Mesothelial cell of epicardium (in vitro differentiated cells): ENCODE results near the gene ZBTB48. TPM values are rescaled to one million over a fixed set of nuclear protein-coding genes. Genes with fewer than 3 reads are reported as not detected.

Experiments used
- DNase-seq, 2 experiments: peaks; one replicate each; pipeline ENCODE4 v3.0.0; 2021; ENCODE audit warnings: low spot score in 2 of 2; ENCODE audit not compliant: unreplicated experiment in 2 of 2
- H3K27ac Mint-ChIP-seq: 2 replicates; pipeline ENCODE4 v1.8.0; 2021; ENCODE audit warnings: mixed read lengths
- H3K27me3 Mint-ChIP-seq: 2 replicates; pipeline ENCODE4 v1.8.0; 2021; ENCODE audit warnings: low read depth, mixed read lengths
- H3K36me3 Mint-ChIP-seq: 2 replicates; pipeline ENCODE4 v1.8.0; 2021; ENCODE audit warnings: mixed read lengths
- H3K4me1 Mint-ChIP-seq: 2 replicates; pipeline ENCODE4 v1.8.0; 2021; ENCODE audit warnings: mixed read lengths
- H3K4me3 Mint-ChIP-seq: 2 replicates; pipeline ENCODE4 v1.8.0; 2021; ENCODE audit warnings: mild to moderate bottlenecking, moderate library complexity, mixed read lengths
- H3K9me3 Mint-ChIP-seq: 2 replicates; pipeline ENCODE4 v1.8.0; 2021; ENCODE audit warnings: mixed read lengths
- CTCF ChIP-seq: fragments of 200-600 bp; sonication (generic); IDR thresholded peaks from one replicate; pipeline ENCODE4 v1.5.0; 2021; ENCODE audit warnings: antibody characterized with exemption; ENCODE audit not compliant: unreplicated experiment
- total RNA-seq: library from RNA; stranded (reverse); gene quantifications from 3 replicates; pipeline ENCODE4 v1.2.1, GENCODE V29; 2021

Gene ZBTB48
- total RNA-seq, 1 donor from 2014 or later = 33.6 TPM

GRCh38 chr1:6627031-6627430 is 47.2 kb downstream of the ZBTB48 start:
- TF ChIP-seq CTCF = no peak
- peaks cover 30% of the 10 kb centered on the region for H3K4me1 Mint-ChIP-seq
- H3K36me3 Mint-ChIP-seq = peaks cover 31% of the 10 kb centered on the region
- no peak for DNase-seq
- no peaks in the 10 kb centered on the region for H3K9me3 Mint-ChIP-seq
- H3K27me3 Mint-ChIP-seq = no peaks in the 10 kb centered on the region
- H3K4me3 Mint-ChIP-seq = peak overlapping the region; percentile 81
- H3K27ac Mint-ChIP-seq = no peak overlapping the region

GRCh38 chr1:6627841-6628545 is 48.2 kb downstream of the ZBTB48 start:
- Mint-ChIP-seq H3K4me1 (peaks cover 22% of the 10 kb centered on the region), H3K36me3 (peaks cover 27% of the 10 kb centered on the region), H3K27ac (no peak overlapping the region), H3K4me3 (peak overlapping the region; percentile 81), H3K27me3 (no peaks in the 10 kb centered on the region), H3K9me3 (no peaks in the 10 kb centered on the region)
- no peak for DNase-seq
- TF ChIP-seq CTCF = no peak

GRCh38 chr1:6628971-6629479 is 49.2 kb downstream of the ZBTB48 start:
- Mint-ChIP-seq H3K9me3 (no peaks in the 10 kb centered on the region), H3K4me3 (no peak overlapping the region), H3K4me1 (peaks cover 15% of the 10 kb centered on the region), H3K36me3 (peaks cover 21% of the 10 kb centered on the region), H3K27me3 (no peaks in the 10 kb centered on the region), H3K27ac (no peak overlapping the region)
- DNase-seq = no peak
- TF ChIP-seq CTCF = no peak

GRCh38 chr1:6630027-6630426 is 50.2 kb downstream of the ZBTB48 start:
- Mint-ChIP-seq H3K4me1 (peaks cover 12% of the 10 kb centered on the region), H3K9me3 (no peaks in the 10 kb centered on the region), H3K4me3 (no peak overlapping the region), H3K27ac (no peak overlapping the region), H3K36me3 (peaks cover 21% of the 10 kb centered on the region), H3K27me3 (no peaks in the 10 kb centered on the region)
- DNase-seq = no peak
- no peak for TF ChIP-seq CTCF

GRCh38 chr1:6631058-6631457 is 51.3 kb downstream of the ZBTB48 start:
- TF ChIP-seq CTCF = no peak
- H3K27ac Mint-ChIP-seq = no peak overlapping the region
- H3K27me3 Mint-ChIP-seq = no peaks in the 10 kb centered on the region
- H3K4me3 Mint-ChIP-seq = no peak overlapping the region
- peaks cover 11% of the 10 kb centered on the region for H3K4me1 Mint-ChIP-seq
- DNase-seq = no peak
- H3K36me3 Mint-ChIP-seq = peaks cover 21% of the 10 kb centered on the region
- H3K9me3 Mint-ChIP-seq = no peaks in the 10 kb centered on the region
